Osteoblast (primary cell): ENCODE results near the gene MACROD2. TPM values are rescaled to one million over a fixed set of nuclear protein-coding genes. Genes with fewer than 3 reads are reported as not detected.

Experiments
- DNase-seq: peaks from one replicate; pipeline ENCODE4 v3.0.0; 2011; ENCODE audit warnings: low spot score, mixed read lengths; ENCODE audit not compliant: insufficient read length; ENCODE audit errors: missing footprints
- H2AFZ ChIP-seq: 2 replicates; pipeline ENCODE4 v1.6.0; 2011; ENCODE audit warnings: mild to moderate bottlenecking, low read length
- H3K27ac ChIP-seq: 2 replicates; pipeline ENCODE4 v1.5.1; 2011; ENCODE audit warnings: mild to moderate bottlenecking, low read depth, low read length, moderate library complexity
- H3K27me3 ChIP-seq: 2 replicates; pipeline ENCODE4 v1.6.0; 2012; ENCODE audit warnings: mild to moderate bottlenecking, control low read depth, inconsistent platforms, low read length, moderate library complexity; ENCODE audit not compliant: insufficient read depth
- H3K36me3 ChIP-seq: 2 replicates; pipeline ENCODE4 v1.5.1; 2011; ENCODE audit warnings: mild to moderate bottlenecking, low read length, control low read depth, moderate library complexity; ENCODE audit not compliant: insufficient read depth
- H3K4me1 ChIP-seq: 2 replicates; pipeline ENCODE4 v1.5.1; 2011; ENCODE audit warnings: mild to moderate bottlenecking, low read length, control low read depth, moderate library complexity; ENCODE audit not compliant: insufficient read depth
- H3K4me2 ChIP-seq: 2 replicates; pipeline ENCODE4 v1.6.0; 2011; ENCODE audit warnings: mild to moderate bottlenecking, low read length; ENCODE audit not compliant: insufficient read depth
- H3K4me3 ChIP-seq: fragments of 200-600 bp; sonication (generic); 3 replicates; pipeline ENCODE4 v1.5.1; 2012; ENCODE audit warnings: mild to moderate bottlenecking, low read length, inconsistent platforms; ENCODE audit not compliant: insufficient read depth
- H3K79me2 ChIP-seq: 2 replicates; pipeline ENCODE4 v1.6.0; 2012; ENCODE audit warnings: mild to moderate bottlenecking, low read length, control low read depth, inconsistent platforms; ENCODE audit not compliant: insufficient read depth
- H3K9me3 ChIP-seq: 2 replicates; pipeline ENCODE4 v1.5.1; 2011; ENCODE audit warnings: low read depth, low read length, control low read depth
- H4K20me1 ChIP-seq: 2 replicates; pipeline ENCODE4 v1.6.0; 2012; ENCODE audit warnings: mild to moderate bottlenecking, low read length, control low read depth; ENCODE audit not compliant: insufficient read depth
- CTCF ChIP-seq: IDR thresholded peaks from 2 replicates; pipeline ENCODE4 v1.5.1; 2011; ENCODE audit warnings: mild to moderate bottlenecking, low read depth, low read length, moderate library complexity; ENCODE audit errors: extremely low read depth
- total RNA-seq: library from RNA; depleted of rRNA; stranded (reverse); fragments of >200 nt; gene quantifications from 2 replicates; pipeline ENCODE4 v1.2.3, GENCODE V29; 2012

Gene MACROD2
- total RNA-seq, 1 donor, result 4.0 TPM

GRCh38 chr20:14696478-14696877 lies 701.2 kb downstream of the MACROD2 start:
- Histone ChIP-seq H3K27me3 (no peaks in the 10 kb centered on the region), H2AFZ (no peak overlapping the region), H3K4me3 (no peak overlapping the region), H3K79me2 (no peaks in the 10 kb centered on the region), H3K36me3 (no peaks in the 10 kb centered on the region), H3K4me2 (no peak overlapping the region), H3K27ac (no peak overlapping the region), H3K9me3 (no peaks in the 10 kb centered on the region), H4K20me1 (no peaks in the 10 kb centered on the region), H3K4me1 (no peaks in the 10 kb centered on the region)
- no peak for TF ChIP-seq CTCF
- no peak for DNase-seq

- H2AFZ ChIP-seq, result no peak overlapping the region
- no peak overlapping the region for H3K4me3 ChIP-seq
- TF ChIP-seq CTCF, result no peak
- no peaks in the 10 kb centered on the region for H3K79me2 ChIP-seq
- no peaks in the 10 kb centered on the region for H3K36me3 ChIP-seq
- H3K4me1 ChIP-seq, result no peaks in the 10 kb centered on the region
- no peak for DNase-seq
- H3K9me3 ChIP-seq, result no peaks in the 10 kb centered on the region
- no peak overlapping the region for H3K4me2 ChIP-seq
- no peak overlapping the region for H3K27ac ChIP-seq
- no peaks in the 10 kb centered on the region for H3K27me3 ChIP-seq
- H4K20me1 ChIP-seq, result no peaks in the 10 kb centered on the region
Measured at GRCh38 chr20:14696937-14697336, 701.6 kb downstream of the MACROD2 start.

- Histone ChIP-seq H3K4me2 (no peak overlapping the region), H3K79me2 (no peaks in the 10 kb centered on the region), H3K9me3 (no peaks in the 10 kb centered on the region), H3K27ac (no peak overlapping the region), H3K27me3 (no peaks in the 10 kb centered on the region), H2AFZ (no peak overlapping the region), H3K4me1 (no peaks in the 10 kb centered on the region), H4K20me1 (no peaks in the 10 kb centered on the region), H3K4me3 (no peak overlapping the region), H3K36me3 (no peaks in the 10 kb centered on the region)
- no peak for DNase-seq
- no peak for TF ChIP-seq CTCF
Measured at GRCh38 chr20:14698125-14698524, 702.8 kb downstream of the MACROD2 start.

- H3K27me3 ChIP-seq, result no peaks in the 10 kb centered on the region
- H2AFZ ChIP-seq, result no peak overlapping the region
- no peak for DNase-seq
- no peaks in the 10 kb centered on the region for H4K20me1 ChIP-seq
- no peaks in the 10 kb centered on the region for H3K36me3 ChIP-seq
- H3K4me3 ChIP-seq, result no peak overlapping the region
- no peak for TF ChIP-seq CTCF
- H3K27ac ChIP-seq, result no peak overlapping the region
- H3K4me1 ChIP-seq, result no peaks in the 10 kb centered on the region
- no peaks in the 10 kb centered on the region for H3K79me2 ChIP-seq
- H3K9me3 ChIP-seq, result no peaks in the 10 kb centered on the region
- no peak overlapping the region for H3K4me2 ChIP-seq
Measured at GRCh38 chr20:14698605-14699373, 703.5 kb downstream of the MACROD2 start.
